Lower lobe of right lung (tissue), 2 donors: ENCODE measurements around the gene ZNF717. TPM values are rescaled to one million over a fixed set of nuclear protein-coding genes. Genes with fewer than 3 reads are reported as not detected.

Experiments used
- ATAC-seq, 2 donors: fragments of 200-7000 bp; cut with Tn5 transposase; one replicate each; pipeline ENCODE4 v1.9.1; 2020 to 2022; ENCODE audit warnings: mild to moderate bottlenecking in 2 of 2, moderate library complexity in 2 of 2
- DNase-seq: peaks from one replicate; pipeline ENCODE4 v3.0.0-alpha.2; 2020
- H3K27ac ChIP-seq: fragments of 200-600 bp; one replicate; pipeline ENCODE4 v1.8.0; 2022
- H3K27me3 ChIP-seq: fragments of 200-600 bp; one replicate; pipeline ENCODE4 v1.8.0; 2022; ENCODE audit warnings: low read depth
- H3K36me3 ChIP-seq: fragments of 200-600 bp; one replicate; pipeline ENCODE4 v1.8.0; 2022; ENCODE audit warnings: mild to moderate bottlenecking
- H3K4me1 ChIP-seq: fragments of 200-600 bp; one replicate; pipeline ENCODE4 v1.8.0; 2022
- H3K4me3 ChIP-seq: fragments of 200-600 bp; one replicate; pipeline ENCODE4 v1.8.0; 2022; ENCODE audit warnings: mild to moderate bottlenecking
- H3K9me3 ChIP-seq: fragments of 200-600 bp; one replicate; pipeline ENCODE4 v1.8.0; 2022
- CTCF ChIP-seq: fragments of 200-600 bp; IDR thresholded peaks from one replicate; pipeline ENCODE4 v1.8.0; 2022; ENCODE audit warnings: antibody characterized with exemption, mild to moderate bottlenecking
- intact Hi-C: fragments of 100-400 bp; cut with DNase I; formaldehyde crosslinking; loops from one replicate; pipeline ENCODE4 v1.11.0; 2022
- microRNA-seq: library from miRNA; unstranded; fragments of <30 nt; microRNA quantifications from one replicate; pipeline ENCODE4 v1.2.0, GENCODE V29; 2020; ENCODE audit warnings: borderline number of aligned reads
- total RNA-seq: library from RNA; stranded (reverse); fragmentation: NEBNext Ultra II Directional; extraction: Animal tissue kit (Norgen Biotek cat#: 25700); gene quantifications from one replicate; pipeline ENCODE4 v1.2.1, GENCODE V29; 2021
- donor health status: DM: no; HTN: yes; CAD: no; lungs with severe emphysema.

The ZNF717 gene
- total RNA-seq, 1 donor from 2014 or later: 12.3 TPM

- H3K36me3 ChIP-seq: peaks cover 6% of the 10 kb centered on the region
- DNase-seq (no peak), ATAC-seq (no peak)
- intact Hi-C loops: no loop called here
- no peak for TF ChIP-seq CTCF
- no peak overlapping the region for H3K4me3 ChIP-seq
- no peaks in the 10 kb centered on the region for H3K4me1 ChIP-seq
- H3K9me3 ChIP-seq: peaks cover 55% of the 10 kb centered on the region
- H3K27ac ChIP-seq: no peak overlapping the region
- H3K27me3 ChIP-seq: no peaks in the 10 kb centered on the region
These were observed 16.9 kb downstream of the ZNF717 start for GRCh38 chr3:75768303-75769017.

GRCh38 chr3:75737831-75738493 lies 47.4 kb downstream of the ZNF717 start:
- H3K27me3 ChIP-seq: no peaks in the 10 kb centered on the region
- H3K9me3 ChIP-seq: peaks cover 97% of the 10 kb centered on the region
- H3K36me3 ChIP-seq: peaks cover 3% of the 10 kb centered on the region
- intact Hi-C loops: no loop called here
- no peak for DNase-seq
- H3K4me3 ChIP-seq: no peak overlapping the region
- no peaks in the 10 kb centered on the region for H3K4me1 ChIP-seq
- TF ChIP-seq CTCF: no peak
- ATAC-seq: no peak
- H3K27ac ChIP-seq: no peak overlapping the region

- ATAC-seq (no peak), DNase-seq (no peak)
- no peak for TF ChIP-seq CTCF
- Histone ChIP-seq H3K9me3 (peaks cover 96% of the 10 kb centered on the region), H3K27me3 (no peaks in the 10 kb centered on the region), H3K4me3 (no peak overlapping the region), H3K4me1 (no peaks in the 10 kb centered on the region), H3K36me3 (no peaks in the 10 kb centered on the region), H3K27ac (no peak overlapping the region)
- intact Hi-C loops: no loop called here
These were observed 57.4 kb downstream of the ZNF717 start for GRCh38 chr3:75727985-75728384.

- DNase-seq (no peak), ATAC-seq (no peak)
- H3K27me3 ChIP-seq: no peaks in the 10 kb centered on the region
- no peak for TF ChIP-seq CTCF
- no peaks in the 10 kb centered on the region for H3K4me1 ChIP-seq
- H3K4me3 ChIP-seq: no peak overlapping the region
- no peaks in the 10 kb centered on the region for H3K36me3 ChIP-seq
- peaks cover 46% of the 10 kb centered on the region for H3K9me3 ChIP-seq
- intact Hi-C loops: no loop called here
- no peak overlapping the region for H3K27ac ChIP-seq
These were observed 93.3 kb downstream of the ZNF717 start for GRCh38 chr3:75692061-75692460.

- no peak for DNase-seq
- no peak for TF ChIP-seq CTCF
- no peaks in the 10 kb centered on the region for H3K36me3 ChIP-seq
- H3K9me3 ChIP-seq: peaks cover 13% of the 10 kb centered on the region
- intact Hi-C loops: no loop called here
- no peak overlapping the region for H3K27ac ChIP-seq
- H3K4me3 ChIP-seq: no peak overlapping the region
- H3K27me3 ChIP-seq: no peaks in the 10 kb centered on the region
- H3K4me1 ChIP-seq: no peaks in the 10 kb centered on the region
- no peak for ATAC-seq
These were observed 98.0 kb downstream of the ZNF717 start for GRCh38 chr3:75687323-75687722.

Small RNA genes within 50 kb of the gene (microRNA-seq; reads per million reads assigned to microRNA genes)
- not detected for gene MIR4273

Other genes with a start within 250 kb of the ZNF717 start
- not detected for gene FRG2C, start 121.2 kb downstream of the ZNF717 start, total RNA-seq